Stimulated activated CD4-positive, alpha-beta T cell treated with anti-CD3 and anti-CD28 coated beads, Interleukin-12 subunit alpha, Interleukin-12 subunit beta, amount 100 ng/mL, for 48 hours (primary cell): Measurements from ENCODE around the gene INSIG1.

Source experiments
- DNase-seq, 3 donors: peaks; one replicate each; pipeline ENCODE4 v3.0.0-alpha.2; 2020; ENCODE audit warnings: low read depth in 2 of 3, low spot score in 1 of 3

The INSIG1 gene

DNA sequence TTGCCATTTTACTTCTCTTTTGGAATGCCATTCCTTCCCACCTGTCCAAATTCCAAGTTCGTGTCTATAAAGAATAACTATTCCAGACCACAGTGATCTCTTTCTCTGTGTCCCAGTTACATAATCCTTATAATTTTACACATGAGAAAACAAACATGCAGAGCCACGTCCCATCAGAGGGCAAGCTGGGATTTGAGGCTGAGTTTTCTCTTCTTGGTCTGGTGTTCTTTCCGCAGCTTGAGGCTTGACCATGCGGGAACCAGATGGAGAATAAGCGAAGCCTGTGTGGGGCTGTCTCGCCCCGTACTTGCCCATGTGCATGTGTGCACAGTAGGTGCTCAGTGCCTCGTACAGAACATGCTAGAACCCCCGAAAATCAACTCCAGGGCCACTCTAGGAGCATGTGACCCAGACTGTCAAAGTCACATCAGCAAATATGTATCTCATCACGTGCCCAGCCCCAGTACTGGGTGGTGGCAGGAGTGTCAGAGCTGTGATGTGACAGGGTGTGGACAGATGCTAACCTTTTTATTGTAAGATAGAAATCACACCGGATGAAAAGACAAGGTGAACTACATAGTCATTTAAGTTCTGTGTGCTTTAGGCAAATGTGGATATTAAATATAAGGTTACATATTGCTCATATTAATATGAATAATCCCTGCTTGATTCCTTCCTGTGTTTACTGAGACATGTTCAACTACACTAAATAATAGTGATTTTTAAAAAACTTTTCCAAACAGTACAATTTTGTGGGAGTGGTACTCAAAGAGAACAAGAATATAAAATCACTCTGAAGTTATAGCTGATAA lies 3.2 kb downstream of the INSIG1 start:
- DNase-seq, result no peak

DNA sequence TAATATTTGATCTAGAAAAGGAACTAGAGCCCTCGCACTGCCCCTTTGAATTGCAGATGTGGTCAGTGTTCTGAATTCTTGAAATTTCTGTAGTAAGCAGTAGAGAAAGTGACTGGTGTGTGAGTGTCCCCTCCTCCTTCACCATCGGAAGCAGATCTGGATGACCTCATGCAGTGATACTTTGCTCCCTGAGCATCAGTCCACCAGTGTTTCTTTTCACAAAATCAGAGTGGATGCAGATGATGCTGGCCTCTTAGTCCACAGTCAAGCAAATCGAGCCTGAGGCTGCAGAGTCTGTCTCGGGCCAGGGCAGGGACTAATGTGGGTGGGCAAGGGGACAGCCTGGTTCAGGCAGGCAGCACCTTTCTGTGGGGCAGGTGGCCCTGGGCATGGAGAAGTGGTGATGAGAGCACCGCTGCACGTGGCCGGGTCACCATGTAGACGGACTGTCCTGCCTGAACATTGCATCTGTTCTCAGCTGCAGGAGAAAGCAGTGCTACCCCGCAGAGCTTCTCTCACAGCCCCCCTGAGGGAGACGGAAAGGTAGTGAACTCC lies 5.4 kb downstream of the INSIG1 start:
- no peak for DNase-seq

DNA sequence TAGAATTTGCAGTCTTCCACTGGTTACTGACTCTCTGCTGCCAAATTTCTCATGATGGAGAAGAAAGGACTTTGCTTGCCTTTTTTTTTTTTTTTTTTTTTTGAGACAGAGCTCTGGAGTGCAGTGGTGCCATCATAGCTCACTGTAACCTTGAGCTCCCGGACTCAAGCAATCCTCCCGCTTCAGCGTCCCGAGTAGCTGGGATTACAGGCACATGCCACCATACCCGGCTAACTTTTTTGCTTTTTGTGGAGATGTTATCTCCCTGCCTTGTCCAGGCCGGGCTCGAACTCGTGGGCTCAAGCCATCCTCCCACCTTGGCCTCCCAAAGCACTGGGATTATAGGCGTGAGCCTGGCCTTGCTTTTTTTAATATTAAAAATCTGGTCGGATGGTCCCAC lies 6.2 kb downstream of the INSIG1 start:
- DNase-seq, result no peak

- no peak for DNase-seq
Observed at GRCh38 chr7:155305231-155305904, 7.7 kb downstream of the INSIG1 start.

DNA sequence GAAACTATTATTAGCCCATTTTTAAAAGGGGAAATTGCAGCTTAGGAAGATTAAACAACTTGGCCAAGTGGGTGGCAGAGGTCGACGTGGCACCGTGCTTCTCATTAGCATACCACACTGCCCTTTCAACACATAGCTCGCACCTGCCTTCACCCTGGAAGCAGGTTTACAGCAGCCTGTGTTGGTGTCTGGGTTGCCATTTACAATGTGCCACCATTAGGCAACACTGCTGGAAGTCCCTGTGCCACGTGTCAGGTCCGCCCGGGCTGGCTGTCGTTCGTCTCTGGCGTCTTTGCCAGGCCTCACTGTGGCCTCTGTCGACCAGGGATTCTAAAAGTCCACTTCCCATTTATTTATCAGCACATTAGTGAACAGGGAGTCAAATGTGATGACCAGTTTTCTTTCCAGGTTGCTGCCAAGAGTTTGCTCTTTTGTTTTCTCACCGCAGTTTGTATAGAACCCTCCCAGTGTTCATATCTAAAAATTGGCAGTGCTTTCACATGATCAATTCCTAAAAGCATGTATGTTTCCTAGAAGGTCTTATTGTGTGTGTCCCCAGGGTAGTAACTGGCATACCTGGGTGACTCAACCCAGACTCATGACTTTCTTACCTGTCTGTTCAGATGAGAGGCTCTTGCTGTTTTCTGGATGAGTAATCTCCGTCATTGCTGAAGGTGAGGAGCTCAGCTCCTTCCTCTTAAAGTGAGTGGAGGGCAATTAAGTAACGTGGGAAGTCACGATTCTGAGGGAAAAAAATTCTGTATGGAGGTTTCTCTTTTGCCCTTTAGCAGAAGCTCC lies 9.2 kb downstream of the INSIG1 start:
- DNase-seq, result no peak

DNA sequence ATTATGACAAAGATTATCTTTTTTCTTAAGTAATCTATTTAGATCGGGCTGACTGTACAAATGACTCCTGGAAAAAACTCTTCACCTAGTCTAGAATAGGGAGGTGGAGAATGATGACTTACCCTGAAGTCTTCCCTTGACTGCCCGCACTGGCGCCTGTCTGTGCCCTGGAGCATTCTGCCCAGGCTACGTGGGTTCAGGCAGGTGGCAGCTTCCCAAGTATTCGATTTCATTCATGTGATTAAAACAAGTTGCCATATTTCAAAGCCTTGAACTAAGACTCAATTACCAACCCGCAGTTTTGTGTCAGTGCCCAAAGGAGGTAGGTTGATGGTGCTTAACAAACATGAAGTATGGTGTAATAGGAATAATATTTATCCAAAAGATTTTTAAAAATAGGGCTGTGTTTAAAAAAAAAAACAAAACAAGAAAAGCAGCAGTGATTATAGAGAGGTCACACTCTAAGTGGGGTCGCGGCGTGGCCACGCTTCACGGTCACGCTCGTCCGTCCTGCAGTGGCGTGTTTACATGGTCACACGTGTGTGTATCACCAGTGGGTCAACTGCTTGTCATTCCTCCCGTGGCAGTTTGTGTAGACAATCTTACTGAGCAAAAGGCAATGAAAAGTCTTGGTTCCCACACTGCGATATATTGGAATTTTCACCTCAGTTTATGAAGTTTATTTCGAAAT lies 10.8 kb downstream of the INSIG1 start:
- DNase-seq, result no peak

DNA sequence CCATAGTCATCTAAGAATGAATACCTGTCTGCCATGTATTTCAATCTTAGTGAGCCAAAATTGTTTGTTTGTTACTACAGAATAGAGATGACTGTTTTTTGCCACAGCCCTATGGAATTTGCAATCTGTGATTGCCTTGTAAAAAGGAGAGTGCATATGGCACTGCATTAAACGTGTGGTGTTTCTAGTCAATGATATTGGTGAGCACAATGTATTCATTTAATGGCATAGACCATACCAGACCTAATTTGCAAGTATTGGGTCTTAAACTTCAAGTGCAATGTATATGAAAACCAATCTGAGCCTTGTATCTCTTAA lies 11.3 kb downstream of the INSIG1 start:
- DNase-seq, result no peak

GRCh38 chr7:155310425-155311114 lies 12.9 kb downstream of the INSIG1 start:
- DNase-seq, result no peak

DNA sequence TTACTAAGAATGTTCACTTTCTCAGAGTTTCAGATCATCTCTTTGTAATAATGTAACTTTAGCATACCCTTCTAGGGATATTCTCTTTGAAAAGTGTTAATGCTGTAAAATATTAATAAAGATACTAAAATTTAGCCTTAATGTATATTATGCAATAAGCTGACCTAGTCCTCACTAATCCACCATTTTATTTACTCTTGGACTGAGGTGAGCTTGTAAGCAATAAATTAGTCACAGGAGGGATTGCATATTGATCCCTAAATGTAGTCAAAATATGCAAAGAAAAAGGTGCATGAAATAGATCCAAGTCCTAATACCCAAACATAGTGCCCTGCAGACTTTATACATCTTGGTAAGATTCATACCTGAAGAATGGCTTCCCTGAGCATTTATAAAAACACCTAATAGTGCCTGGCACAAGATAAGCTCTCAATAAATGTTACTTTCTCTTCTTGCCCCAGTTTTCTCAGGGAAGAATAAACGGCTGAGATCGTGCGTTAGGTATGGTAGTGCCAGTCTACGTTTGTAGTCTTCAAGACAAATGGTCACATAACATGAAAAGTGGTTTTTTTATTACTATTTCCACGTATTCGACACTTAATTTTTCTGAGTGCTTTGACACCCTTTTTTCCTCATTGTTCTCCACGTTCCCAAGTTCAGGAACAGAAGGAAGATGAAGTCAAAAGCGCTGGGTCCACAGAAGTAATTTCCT lies 14.3 kb downstream of the INSIG1 start:
- DNase-seq, result no peak

DNA sequence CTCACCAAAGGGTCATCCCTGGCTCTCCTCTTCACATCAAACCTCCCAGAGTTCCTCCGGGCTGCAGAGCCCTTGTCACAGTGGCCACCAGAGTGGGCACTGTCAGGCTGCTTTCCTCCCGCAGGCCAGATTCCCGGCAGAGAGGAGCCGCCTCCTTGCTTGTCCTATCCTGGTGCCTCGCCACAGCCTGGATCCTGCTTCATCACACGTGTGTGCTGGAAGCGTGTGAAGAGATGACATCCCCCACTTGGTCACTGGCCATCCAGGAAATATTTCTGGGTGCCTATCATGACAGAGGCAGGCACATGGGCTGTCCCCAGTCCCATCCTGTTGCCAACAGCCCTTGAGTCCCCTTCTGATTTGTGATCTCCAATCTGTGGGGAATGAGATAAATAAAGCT lies 15.0 kb downstream of the INSIG1 start:
- DNase-seq, result no peak

DNA sequence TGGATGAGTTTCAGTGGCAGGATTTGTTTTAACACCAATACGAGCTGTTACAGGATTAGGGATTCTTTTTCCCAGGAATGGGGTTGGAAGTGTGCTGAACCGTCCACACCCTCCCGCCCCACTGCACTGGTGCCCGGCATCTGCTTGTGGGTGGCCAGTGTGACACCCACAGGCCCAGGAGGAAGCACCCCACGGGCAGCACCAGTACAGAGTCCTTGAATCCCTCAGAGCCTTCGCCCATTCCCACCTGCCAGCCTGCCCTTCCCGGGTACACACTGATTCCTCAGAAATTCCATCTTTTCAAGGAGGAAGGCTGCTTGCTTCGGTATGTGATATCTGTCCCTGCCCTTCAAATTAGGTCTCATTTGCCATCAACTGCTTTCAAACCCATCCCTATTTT lies 15.4 kb downstream of the INSIG1 start:
- DNase-seq, result no peak

DNA sequence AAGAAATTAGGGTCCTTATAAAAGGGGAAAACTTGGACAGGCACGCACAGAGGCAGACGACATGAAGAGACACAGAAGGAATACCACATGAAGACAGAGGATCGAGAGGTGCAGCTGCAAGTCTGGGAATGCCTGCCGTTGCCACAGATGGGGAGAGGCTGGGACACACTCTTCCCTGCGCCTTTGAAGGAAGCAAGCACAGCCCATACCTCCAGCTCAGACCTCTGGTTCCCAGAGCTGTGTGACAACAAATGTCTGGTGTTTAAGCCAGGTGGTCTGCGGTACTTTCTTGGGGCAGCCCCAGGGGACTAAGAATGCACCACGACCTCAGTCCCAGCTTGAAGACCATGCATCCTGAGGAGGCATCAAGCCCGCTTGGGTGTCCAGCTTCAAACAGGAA lies 18.3 kb downstream of the INSIG1 start:
- DNase-seq, result no peak

GRCh38 chr7:155316427-155317113 lies 18.9 kb downstream of the INSIG1 start:
- DNase-seq, result no peak

DNA sequence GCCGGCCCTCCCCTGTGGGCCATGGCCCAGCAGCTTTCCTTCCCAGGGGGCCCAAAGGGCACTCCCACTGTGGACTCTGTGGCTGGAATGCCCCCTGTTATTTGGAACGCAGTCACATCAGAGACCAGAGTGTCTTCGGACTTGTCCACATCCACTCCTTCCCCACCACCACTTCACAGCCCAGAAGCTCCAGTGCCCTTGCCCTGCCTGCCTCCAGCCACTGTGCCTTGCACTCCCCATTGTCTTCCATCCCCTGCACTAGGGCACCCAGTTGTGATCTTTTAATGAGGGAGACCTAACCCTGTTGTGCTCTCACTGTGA lies 19.4 kb downstream of the INSIG1 start:
- no peak for DNase-seq

DNA sequence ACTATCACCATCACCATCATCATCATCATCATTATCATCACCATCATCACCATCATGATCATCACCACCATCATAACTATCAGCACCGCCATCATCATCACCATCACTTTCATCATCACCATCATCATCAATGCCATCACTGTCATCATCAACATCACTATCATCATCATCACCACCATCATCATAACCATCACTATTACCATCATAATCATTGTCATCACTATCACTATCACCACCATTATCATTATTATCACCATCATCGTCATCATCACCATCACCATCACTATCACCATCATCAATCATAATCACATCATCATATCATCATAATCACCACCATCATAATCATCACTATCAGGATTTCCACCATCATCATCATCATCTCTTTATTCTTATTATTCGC lies 20.6 kb downstream of the INSIG1 start:
- no peak for DNase-seq

GRCh38 chr7:155322530-155322929 lies 24.9 kb downstream of the INSIG1 start:
- no peak for DNase-seq

DNA sequence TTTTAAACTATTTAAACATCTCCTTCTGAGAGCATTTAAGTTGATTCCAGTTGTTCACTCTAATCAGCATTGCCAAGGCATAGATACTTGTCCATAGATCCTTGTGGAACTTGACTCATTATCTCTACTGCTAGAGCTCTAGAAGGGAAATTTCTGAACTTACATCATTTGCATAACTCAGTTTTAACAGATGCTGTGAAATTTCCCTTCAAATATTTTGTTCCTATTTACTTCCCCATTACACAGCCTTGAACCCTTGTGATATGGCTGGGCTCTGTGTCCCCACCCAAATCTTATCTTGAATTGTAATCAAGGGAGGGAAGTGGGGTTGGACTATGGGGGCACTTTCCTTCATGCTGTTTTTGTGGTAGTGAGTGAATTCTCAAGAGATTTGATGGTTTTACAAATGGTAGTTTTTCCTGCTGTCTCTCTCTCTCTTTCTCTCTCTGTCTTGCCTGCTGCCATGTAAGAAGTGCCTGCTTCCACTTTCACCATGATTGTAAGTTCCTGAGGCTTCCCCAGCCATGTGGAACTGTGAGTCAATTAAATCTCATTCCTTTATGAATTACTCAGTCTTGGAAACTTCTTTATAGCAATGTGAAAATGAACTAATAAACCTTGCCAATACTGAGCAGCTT lies 25.4 kb downstream of the INSIG1 start:
- no peak for DNase-seq

- no peak for DNase-seq
Observed at GRCh38 chr7:155324012-155324917, 26.6 kb downstream of the INSIG1 start.
